ENCODE data around the gene DNAJB6.

- TF ChIP-seq REST (IDR thresholded peaks at IDR 0.05; ENCODE audit: insufficient read depth in 1 of 2, low read depth in 2 of 2, low read length in 1 of 2) (no peak), CTCF (IDR thresholded peaks at IDR 0.05) (peak; percentile 88), POLR2AphosphoS5 (IDR thresholded peaks at IDR 0.05; ENCODE audit: low read depth, low read length) (no peak), TCF7L2 (IDR thresholded peaks at IDR 0.05; ENCODE audit: low read depth, low read length) (no peak), SIN3A (IDR thresholded peaks at IDR 0.05; ENCODE audit: borderline replicate concordance, insufficient read depth, low read depth, low read length) (no peak)
Measured at GRCh38 chr7:157339777-157340677, 3.2 kb downstream of the DNAJB6 start.
